A673 (cell line): ENCODE measurements around the gene TTC39B.

Experiments
- EZH2 ChIP-seq: fragments of 200-600 bp; sonication (generic); IDR thresholded peaks from 2 replicates; pipeline ENCODE4 v1.6.1; 2017; ENCODE audit warnings: borderline replicate concordance, low read depth, mild to moderate bottlenecking, mixed read lengths, antibody characterized with exemption, low read length; ENCODE audit not compliant: poor library complexity, severe bottlenecking
- TF ChIP-seq, protein P1 (sequence below): fragments of 300-800, 200-600 bp; sonication (generic); conservative IDR thresholded peaks from 2 replicates; pipeline ENCODE4 v1.5.1; 2017; ENCODE audit warnings: low read depth, mild to moderate bottlenecking, antibody characterized with exemption, low read length, moderate library complexity, mixed read lengths

DNA sequence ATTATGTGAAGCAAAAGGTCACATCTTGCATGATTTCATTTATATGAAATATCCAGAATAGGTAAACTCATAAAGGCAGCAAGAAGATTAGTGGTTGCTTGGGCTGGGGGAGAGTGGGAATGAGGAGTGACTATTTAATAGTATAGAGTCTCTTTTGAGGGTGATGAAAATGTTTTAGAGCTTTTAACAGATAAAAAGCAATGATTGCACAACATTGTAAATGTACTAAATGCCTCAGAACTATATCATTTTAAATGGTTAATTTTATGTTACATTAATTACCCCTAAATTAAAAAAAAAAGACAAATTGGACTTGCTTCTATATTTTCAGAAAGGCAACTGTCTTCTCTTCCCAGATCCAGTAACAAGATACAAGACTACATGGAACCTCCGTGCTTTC is 21.9 kb upstream of the TTC39B start:
- TF ChIP-seq EZH2 = no peak
- TF ChIP-seq, protein P1, sequence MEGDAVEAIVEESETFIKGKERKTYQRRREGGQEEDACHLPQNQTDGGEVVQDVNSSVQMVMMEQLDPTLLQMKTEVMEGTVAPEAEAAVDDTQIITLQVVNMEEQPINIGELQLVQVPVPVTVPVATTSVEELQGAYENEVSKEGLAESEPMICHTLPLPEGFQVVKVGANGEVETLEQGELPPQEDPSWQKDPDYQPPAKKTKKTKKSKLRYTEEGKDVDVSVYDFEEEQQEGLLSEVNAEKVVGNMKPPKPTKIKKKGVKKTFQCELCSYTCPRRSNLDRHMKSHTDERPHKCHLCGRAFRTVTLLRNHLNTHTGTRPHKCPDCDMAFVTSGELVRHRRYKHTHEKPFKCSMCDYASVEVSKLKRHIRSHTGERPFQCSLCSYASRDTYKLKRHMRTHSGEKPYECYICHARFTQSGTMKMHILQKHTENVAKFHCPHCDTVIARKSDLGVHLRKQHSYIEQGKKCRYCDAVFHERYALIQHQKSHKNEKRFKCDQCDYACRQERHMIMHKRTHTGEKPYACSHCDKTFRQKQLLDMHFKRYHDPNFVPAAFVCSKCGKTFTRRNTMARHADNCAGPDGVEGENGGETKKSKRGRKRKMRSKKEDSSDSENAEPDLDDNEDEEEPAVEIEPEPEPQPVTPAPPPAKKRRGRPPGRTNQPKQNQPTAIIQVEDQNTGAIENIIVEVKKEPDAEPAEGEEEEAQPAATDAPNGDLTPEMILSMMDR = no peak
